ENCODE measurements around the gene MRPS34. TPM values are rescaled to one million over a fixed set of nuclear protein-coding genes. Genes with fewer than 3 reads are reported as not detected.
A peak's percentile ranks its signal among the peaks of the same experiment; 100 is the strongest.

Gene MRPS34
- total RNA-seq, 1 experiment from 2014 or later: 247 TPM

DNA sequence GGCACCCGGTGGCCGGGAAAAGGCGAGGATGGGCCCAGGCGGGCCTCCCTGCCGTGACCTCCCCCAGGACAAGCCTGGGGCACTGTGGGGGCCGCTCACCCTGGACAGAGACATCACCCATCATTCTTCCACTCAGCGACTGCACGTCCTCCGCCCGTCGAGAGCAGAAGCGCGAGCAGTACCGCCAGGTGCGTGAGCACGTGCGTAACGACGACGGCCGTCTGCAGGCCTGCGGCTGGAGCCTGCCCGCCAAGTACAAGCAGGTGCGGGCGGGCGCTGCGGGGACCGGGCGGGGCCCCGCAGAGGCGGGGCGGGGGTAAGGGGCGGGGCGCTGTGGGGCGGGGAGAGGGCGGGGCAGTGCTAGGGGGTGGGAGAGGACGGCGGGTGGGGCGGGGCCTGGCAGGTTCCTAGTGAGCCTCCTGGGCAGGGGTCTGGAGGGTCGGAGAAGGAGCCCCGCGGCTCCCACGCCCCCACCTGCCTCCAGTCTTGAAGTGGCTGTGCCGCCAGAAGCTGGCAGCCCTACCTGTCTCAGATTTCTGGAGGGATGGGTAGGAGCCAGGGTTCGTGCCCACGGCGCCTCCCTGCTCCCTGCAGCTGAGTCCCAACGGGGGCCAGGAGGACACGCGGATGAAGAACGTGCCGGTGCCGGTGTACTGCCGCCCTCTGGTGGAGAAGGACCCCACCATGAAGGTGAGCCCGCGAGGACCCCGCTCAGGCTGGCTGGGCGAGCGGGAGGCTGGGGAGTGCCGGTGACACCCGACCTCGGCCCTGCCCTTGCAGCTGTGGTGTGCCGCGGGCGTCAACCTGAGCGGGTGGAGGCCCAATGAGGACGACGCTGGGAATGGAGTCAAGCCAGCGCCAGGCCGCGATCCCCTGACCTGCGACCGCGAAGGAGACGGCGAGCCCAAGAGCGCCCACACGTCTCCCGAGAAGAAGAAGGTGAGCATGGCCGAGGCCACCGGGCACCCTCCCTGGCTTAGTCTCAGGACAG is 9.1 kb downstream of the MRPS34 start:
- TF ChIP-seq, protein P1, sequence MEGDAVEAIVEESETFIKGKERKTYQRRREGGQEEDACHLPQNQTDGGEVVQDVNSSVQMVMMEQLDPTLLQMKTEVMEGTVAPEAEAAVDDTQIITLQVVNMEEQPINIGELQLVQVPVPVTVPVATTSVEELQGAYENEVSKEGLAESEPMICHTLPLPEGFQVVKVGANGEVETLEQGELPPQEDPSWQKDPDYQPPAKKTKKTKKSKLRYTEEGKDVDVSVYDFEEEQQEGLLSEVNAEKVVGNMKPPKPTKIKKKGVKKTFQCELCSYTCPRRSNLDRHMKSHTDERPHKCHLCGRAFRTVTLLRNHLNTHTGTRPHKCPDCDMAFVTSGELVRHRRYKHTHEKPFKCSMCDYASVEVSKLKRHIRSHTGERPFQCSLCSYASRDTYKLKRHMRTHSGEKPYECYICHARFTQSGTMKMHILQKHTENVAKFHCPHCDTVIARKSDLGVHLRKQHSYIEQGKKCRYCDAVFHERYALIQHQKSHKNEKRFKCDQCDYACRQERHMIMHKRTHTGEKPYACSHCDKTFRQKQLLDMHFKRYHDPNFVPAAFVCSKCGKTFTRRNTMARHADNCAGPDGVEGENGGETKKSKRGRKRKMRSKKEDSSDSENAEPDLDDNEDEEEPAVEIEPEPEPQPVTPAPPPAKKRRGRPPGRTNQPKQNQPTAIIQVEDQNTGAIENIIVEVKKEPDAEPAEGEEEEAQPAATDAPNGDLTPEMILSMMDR (conservative IDR thresholded peaks at IDR 0.05; ENCODE audit: low read depth, low read length): peak; percentile 45; the same call in 1 of the 2 replicates
- TF ChIP-seq EZH2 (IDR thresholded peaks at IDR 0.05; ENCODE audit: borderline replicate concordance, low read depth, low read length, poor library complexity, severe bottlenecking): no peak
- peak; percentile 49 for DNase-seq (ENCODE audit: low spot score)
- no peaks in the 10 kb centered on the region for H3K27me3 ChIP-seq (replicated peaks; ENCODE audit: insufficient read depth, low read depth, low read length, poor library complexity)
- no peaks in the 10 kb centered on the region for H3K9me3 ChIP-seq (ENCODE audit: low read depth, low read length, poor library complexity, severe bottlenecking)
- intact Hi-C loops (cut with micrococcal nuclease; ENCODE audit: unreplicated experiment): no loop called here
- H3K4me3 ChIP-seq (ENCODE audit: low read depth, low read length, poor library complexity, severe bottlenecking): no peak overlapping the region
- no peak overlapping the region for H3K27ac ChIP-seq (ENCODE audit: low read depth, low read length, poor library complexity, severe bottlenecking)
- CTCF ChIA-PET: no interaction called here
- H3K36me3 ChIP-seq (ENCODE audit: insufficient read depth, low read length, poor library complexity, severe bottlenecking): peaks cover 24% of the 10 kb centered on the region
- POLR2A ChIA-PET (ENCODE audit: low non-redundant PET): no interaction called here
- BruUV-seq (replicated peaks): no TSS peak
- no peaks in the 10 kb centered on the region for H3K4me1 ChIP-seq (ENCODE audit: insufficient read depth, low read length, poor library complexity, severe bottlenecking)

DNA sequence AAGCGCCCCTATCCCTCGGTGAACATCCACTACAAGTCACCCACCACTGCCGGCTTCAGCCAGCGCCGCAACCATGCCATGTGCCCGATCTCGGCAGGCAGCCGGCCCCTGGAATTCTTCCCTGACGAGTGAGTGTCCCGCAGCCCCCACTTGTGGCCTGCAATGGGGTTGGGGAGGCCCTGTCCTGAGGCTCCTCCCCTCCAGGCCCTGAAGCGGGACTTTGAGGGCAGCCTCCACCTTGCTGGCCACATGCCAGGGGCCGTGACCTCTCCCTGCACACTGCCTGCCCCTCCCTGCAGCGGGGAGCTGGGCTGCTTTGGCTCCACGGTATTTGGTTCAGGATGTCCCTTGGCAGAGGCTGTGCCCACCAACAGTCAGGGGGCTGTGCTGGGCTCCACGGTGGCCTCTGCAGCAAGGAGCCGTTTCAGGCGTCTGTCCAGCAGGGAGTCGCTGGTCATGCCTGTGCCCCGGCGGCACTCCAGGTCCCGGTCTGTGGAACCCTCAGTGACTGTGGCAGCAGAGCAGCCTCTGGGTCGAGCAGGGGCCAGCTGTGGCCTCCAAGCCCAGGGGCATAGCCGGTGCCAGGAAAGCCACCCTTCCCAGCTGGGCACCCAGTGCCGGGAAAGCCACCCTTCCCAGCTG is 9.9 kb downstream of the MRPS34 start:
- no peak overlapping the region for H3K27ac ChIP-seq (ENCODE audit: low read depth, low read length, poor library complexity, severe bottlenecking)
- no peak for TF ChIP-seq EZH2 (IDR thresholded peaks at IDR 0.05; ENCODE audit: borderline replicate concordance, low read depth, low read length, poor library complexity, severe bottlenecking)
- TF ChIP-seq, protein P1 (conservative IDR thresholded peaks at IDR 0.05; ENCODE audit: low read depth, low read length): no peak
- H3K27me3 ChIP-seq (replicated peaks; ENCODE audit: insufficient read depth, low read depth, low read length, poor library complexity): no peaks in the 10 kb centered on the region
- no peaks in the 10 kb centered on the region for H3K4me1 ChIP-seq (ENCODE audit: insufficient read depth, low read length, poor library complexity, severe bottlenecking)
- H3K36me3 ChIP-seq (ENCODE audit: insufficient read depth, low read length, poor library complexity, severe bottlenecking): peaks cover 23% of the 10 kb centered on the region
- no peaks in the 10 kb centered on the region for H3K9me3 ChIP-seq (ENCODE audit: low read depth, low read length, poor library complexity, severe bottlenecking)
- no TSS peak for BruUV-seq (replicated peaks)
- CTCF ChIA-PET: no interaction called here
- H3K4me3 ChIP-seq (ENCODE audit: low read depth, low read length, poor library complexity, severe bottlenecking): no peak overlapping the region
- intact Hi-C loops (cut with micrococcal nuclease; ENCODE audit: unreplicated experiment): no loop called here
- no peak for DNase-seq (ENCODE audit: low spot score)
- POLR2A ChIA-PET (ENCODE audit: low non-redundant PET): no interaction called here

DNA sequence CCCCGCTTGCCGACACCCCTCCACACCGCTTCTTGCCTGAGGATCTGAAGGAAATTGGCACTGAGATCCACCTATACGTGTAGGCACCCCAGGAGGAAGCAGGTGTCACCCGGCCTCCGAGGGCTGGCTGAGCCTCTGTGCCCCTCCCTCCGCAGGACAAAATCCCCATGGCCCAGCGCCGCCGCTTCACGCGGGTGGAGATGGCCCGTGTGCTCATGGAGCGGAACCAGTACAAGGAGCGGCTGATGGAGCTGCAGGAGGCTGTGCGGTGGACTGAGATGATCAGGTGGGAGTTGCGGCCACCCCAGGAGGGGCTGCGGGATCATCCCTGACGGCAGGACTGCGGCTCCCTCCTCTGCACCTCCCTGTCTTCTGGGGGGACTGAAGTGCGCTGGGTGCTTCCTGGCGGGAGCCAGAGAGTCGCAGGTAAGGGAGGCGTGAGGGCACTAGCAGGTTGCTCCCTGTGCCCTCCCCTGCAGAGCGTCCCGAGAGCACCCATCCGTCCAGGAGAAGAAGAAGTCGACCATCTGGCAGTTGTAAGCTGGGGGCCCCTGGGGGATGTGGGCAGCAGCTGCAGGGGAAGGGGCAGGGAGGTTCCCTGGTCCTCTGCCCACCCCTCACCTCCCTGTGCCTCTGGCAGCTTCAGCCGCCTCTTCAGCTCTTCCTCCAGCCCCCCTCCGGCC is 10.6 kb downstream of the MRPS34 start:
- Histone ChIP-seq H3K4me1 (ENCODE audit: insufficient read depth, low read length, poor library complexity, severe bottlenecking) (no peaks in the 10 kb centered on the region), H3K27ac (ENCODE audit: low read depth, low read length, poor library complexity, severe bottlenecking) (no peak overlapping the region), H3K27me3 (replicated peaks; ENCODE audit: insufficient read depth, low read depth, low read length, poor library complexity) (no peaks in the 10 kb centered on the region), H3K4me3 (ENCODE audit: low read depth, low read length, poor library complexity, severe bottlenecking) (no peak overlapping the region), H3K9me3 (ENCODE audit: low read depth, low read length, poor library complexity, severe bottlenecking) (no peaks in the 10 kb centered on the region), H3K36me3 (ENCODE audit: insufficient read depth, low read length, poor library complexity, severe bottlenecking) (peaks cover 20% of the 10 kb centered on the region)
- DNase-seq (ENCODE audit: low spot score): no peak
- ChIA-PET CTCF (no interaction called here), POLR2A (ENCODE audit: low non-redundant PET) (no interaction called here)
- TF ChIP-seq, protein P1 (conservative IDR thresholded peaks at IDR 0.05; ENCODE audit: low read depth, low read length): no peak
- no peak for TF ChIP-seq EZH2 (IDR thresholded peaks at IDR 0.05; ENCODE audit: borderline replicate concordance, low read depth, low read length, poor library complexity, severe bottlenecking)
- intact Hi-C loops (cut with micrococcal nuclease; ENCODE audit: unreplicated experiment): no loop called here
- BruUV-seq (replicated peaks): no TSS peak
